Astrocyte of the spinal cord (primary cell): ENCODE results near the gene GARS1.
"Not testable (repeated sequence)": the region's sequence is repeated elsewhere in the genome, so short reads cannot be mapped to it uniquely, and the experiment has no call there.

Experiments
- DNase-seq: peaks from one replicate; pipeline ENCODE4 v3.0.0; 2011; ENCODE audit warnings: low read depth, low spot score
- H3K4me3 ChIP-seq: 2 replicates; pipeline ENCODE4 v1.5.1; 2011; ENCODE audit warnings: low read depth, mild to moderate bottlenecking, low read length, moderate library complexity
- CTCF ChIP-seq: IDR thresholded peaks from 2 replicates; pipeline ENCODE4 v1.5.1; 2012; ENCODE audit warnings: low read depth, mild to moderate bottlenecking, low read length, inconsistent platforms
- in situ Hi-C: cut with HindIII; loops from 2 replicates; pipeline ENCODE4 v1.10.0; 2017; ENCODE audit warnings: low sequenced_read_pairs

GARS1 gene

DNA sequence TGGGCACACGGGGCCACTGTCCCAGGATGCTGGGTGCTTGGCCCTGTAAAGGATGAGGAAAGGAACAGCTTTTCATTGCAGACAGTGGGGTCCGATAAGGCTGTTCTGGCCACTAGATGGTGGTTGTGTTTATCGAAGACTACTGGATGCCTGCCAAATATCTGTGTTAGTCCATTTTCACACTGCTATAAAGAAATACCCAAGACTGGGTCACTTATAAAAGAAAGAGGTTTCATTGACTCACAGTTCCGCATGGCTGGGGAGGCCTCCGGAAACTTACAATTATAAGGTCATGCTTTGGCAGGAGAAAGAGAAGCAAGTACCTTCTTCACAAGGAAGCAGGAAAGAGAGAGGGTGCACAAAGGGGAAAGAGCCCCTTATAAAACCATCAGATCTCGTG is 32.2 kb upstream of the GARS1 start:
- in situ Hi-C loops = no loop called here
- H3K4me3 ChIP-seq = no peak overlapping the region
- peak; percentile 31 for TF ChIP-seq CTCF
- peak; percentile 72 for DNase-seq

DNA sequence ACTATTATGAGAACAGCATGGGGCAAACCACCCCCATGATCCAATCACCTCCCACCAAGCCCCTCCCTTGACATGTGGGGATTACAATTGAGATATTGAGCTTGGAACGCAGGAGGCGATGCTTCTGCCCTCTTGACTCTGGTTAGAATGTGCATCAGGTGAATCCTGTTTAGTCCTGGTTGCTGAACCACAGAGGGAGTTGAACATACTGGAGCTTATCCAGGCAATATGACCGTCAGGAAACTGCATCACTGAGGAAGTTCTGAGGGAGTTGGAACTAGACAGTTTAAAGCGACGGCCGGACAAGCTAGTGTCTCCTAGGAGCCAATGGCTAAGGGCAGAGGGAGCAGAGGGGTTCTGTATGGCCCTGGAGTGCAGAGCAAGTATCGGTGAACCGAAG is 31.8 kb upstream of the GARS1 start:
- H3K4me3 ChIP-seq = no peak overlapping the region
- in situ Hi-C loops = no loop called here
- peak; percentile 44 for DNase-seq
- no peak for TF ChIP-seq CTCF

DNA sequence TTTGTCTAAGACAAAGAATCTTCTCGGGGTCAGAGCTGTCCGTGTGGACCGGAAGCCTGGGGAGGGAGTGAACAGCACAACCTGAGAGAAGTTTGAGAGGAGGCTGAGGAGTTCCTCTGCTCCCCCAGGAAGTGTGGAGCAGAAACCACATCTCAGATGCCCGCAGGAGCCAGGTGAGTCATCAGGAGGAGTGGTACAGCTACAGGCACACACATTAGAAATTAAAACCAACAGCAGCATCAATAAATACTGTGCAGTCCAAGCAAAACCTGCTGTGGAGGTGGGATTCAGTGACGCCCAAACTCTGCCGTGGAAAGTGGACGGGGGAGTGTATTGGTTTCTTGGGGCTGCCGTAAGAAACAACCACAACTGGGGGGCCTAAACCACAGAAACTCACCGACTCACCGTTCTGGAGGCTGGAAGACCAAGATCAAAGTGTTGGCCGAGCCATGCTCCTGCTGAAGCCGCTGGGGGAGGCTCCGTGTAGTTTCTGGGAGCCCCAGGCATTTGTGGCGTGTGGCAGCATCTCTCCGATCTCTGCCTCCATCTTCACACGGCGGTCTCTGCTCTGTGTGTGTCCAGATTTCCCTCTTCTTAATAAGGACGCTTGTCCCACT is 31.2 kb upstream of the GARS1 start:
- peak; percentile 77 for DNase-seq
- no peak overlapping the region for H3K4me3 ChIP-seq
- TF ChIP-seq CTCF = no peak
- in situ Hi-C loops = no loop called here

DNA sequence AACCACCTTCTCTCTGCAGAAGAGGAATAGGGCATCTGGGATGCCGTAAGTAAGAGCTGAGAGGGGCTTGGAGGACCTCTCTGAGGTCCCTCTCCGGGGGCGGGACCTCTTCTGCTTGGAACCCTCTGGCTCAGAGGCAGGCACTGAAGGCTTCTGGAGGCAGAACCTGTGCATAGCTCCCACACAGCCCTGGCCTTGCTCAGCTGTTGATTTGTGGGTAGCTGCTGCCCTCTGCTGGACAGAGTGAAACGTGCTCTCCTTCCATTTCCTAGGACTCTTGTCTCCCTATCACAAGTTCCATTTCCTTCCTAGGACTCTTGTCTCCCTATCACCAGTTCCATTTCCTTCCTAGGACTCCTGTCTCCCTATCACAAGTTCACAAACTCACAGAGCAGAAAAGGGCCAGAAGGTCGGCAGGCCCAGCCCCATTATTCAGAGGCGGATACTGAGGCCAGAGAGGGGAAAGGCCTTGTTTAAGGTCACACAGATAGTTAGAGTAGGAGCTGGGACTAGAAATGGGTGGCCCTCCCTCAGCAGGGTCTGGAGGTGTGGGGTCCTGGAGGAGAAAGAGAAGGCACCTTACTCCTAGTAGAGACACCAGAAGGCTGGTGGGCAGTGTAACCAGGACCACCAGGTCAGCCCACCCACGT is 30.3 kb upstream of the GARS1 start:
- peak; percentile 82 for TF ChIP-seq CTCF
- peak; percentile 90 for DNase-seq
- H3K4me3 ChIP-seq = no peak overlapping the region
- in situ Hi-C loops = no loop called here

DNA sequence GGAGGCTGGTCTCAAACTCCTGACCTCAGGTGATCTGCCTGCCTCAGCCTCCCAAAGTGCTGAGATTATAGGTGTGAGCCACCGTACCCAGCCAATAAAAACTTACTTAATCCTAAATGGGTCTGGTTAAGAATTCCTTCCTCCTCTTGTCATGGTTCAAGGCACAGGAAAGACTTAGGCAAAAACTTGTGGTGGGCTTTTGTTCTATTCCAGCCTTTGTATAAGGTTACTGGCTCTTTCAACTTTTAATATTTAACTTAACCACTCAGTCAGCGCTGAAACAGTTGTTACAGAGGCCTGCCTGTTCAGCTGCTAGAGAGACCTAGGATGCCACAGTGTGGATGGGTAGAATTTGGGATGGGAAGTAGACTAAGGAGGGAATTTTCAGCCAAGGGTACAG is 28.1 kb upstream of the GARS1 start:
- H3K4me3 ChIP-seq = no peak overlapping the region
- no peak for TF ChIP-seq CTCF
- DNase-seq = no peak
- in situ Hi-C loops = no loop called here

DNA sequence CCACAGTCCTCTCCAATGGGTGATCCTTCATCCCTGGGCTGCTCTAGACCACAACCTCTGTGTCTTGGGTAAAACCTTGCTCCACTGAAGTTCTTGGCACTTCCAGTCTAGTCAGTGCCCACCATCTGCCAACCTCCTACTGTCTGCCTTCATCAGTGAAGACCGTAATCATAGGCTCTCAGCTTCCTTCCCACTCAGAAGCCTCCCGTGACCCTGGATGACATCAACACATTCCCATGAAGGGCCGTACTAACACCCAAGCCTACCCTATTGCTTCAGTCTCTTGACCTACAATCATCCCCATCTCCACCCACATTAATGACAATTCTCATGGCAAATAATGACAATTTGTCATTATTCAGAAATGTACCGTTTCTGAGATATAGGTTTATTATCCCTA is 27.6 kb upstream of the GARS1 start:
- in situ Hi-C loops = no loop called here
- H3K4me3 ChIP-seq = no peak overlapping the region
- DNase-seq = no peak
- no peak for TF ChIP-seq CTCF

GRCh38 chr7:30570238-30570637 is 24.4 kb upstream of the GARS1 start:
- DNase-seq, in situ Hi-C loops, H3K4me3 ChIP-seq: not testable (repeated sequence)
